HG03045 (cell line): Measurements from ENCODE around the gene GNB5.

Experiments used
- ATAC-seq: cut with Tn5 transposase; IDR thresholded peaks from one replicate; pipeline ENCODE4 v1.9.1; 2021; ENCODE audit warnings: mild to moderate bottlenecking, moderate library complexity; ENCODE audit not compliant: unreplicated experiment

GNB5 gene

DNA sequence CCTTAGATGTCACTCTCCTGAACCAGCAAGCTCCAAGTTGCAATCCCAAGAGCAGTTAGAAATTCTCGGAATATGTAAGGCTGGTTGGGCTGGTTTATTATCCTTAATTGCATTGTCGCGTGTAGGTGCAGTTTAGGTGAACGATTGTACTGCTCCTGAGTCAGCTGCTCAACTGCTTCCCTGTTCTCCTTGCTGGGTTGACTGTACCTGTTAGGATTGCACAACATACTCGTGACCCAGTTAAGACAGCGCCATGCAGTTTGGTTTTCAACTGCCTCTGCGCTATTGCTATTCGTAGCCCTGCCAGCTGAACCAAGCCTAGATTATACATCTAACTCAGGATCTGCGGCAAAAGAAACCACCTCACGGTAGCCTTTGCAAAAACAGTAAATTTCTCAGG, 119.6 kb downstream of the GNB5 start:
- no peak for ATAC-seq

DNA sequence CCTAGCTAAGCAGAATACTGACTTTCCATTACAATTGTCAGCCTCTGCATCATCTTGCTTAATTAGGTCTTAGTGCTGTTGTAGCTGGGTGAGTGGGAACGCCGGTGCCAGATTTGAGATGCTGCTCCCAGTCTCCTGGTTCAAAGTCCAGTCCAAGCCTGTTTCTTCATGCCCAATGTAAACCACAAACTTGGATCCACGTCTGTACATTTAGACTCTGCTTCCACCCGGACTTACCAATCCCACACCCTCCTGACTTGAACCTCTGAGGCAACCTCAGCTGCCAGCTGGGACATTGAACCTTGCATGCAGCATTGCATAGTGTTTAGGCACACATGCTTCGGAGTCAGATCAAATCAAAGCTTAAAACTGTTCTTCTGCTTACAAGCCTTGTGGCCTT, 121.6 kb downstream of the GNB5 start:
- ATAC-seq: no peak

DNA sequence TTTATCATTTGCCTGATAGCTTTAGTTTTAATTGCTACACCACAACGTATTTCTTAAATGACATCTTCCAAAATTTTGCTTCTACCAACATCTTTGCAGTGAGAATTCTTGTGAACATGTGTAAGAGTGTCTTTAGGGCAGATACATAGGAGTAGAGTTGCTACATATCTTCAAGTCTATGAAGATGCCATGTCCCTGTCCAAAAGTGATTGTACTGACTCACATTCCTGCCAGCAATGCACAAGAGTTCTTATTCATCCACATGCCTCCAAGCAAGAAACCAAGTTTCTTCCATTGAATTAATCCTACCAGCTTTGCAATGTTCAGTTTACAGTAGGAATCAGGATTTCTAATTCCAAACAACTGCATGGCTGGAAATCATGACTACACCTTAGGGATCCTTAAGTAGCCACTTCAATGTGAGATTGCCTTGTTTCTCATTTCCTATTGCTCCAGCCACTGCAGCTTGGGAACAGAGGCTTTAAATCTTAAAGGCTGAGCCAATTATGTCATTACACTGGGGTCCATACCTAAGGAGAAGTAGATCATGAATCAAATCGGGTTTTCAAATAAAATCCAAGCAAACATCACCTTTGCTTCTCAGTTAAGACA, 123.1 kb downstream of the GNB5 start:
- no peak for ATAC-seq

DNA sequence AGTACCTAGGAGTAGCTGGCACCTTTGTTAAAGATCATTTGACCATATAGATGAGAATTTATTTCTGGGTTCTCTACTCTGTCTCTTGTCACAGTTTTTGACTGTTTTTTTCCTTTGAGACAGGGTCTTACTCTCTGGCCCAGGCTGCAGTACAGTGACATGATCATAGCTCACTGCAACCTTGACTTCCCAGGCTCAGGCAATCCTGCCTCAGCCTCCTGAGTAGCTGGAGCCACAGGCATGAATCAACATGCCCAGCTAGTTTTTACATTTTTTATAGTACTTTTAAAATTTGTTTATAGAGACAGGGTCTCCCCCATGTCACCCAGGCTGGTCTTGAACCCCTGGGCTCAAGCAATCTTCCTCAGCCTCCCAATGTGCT, 123.7 kb downstream of the GNB5 start:
- no peak for ATAC-seq

DNA sequence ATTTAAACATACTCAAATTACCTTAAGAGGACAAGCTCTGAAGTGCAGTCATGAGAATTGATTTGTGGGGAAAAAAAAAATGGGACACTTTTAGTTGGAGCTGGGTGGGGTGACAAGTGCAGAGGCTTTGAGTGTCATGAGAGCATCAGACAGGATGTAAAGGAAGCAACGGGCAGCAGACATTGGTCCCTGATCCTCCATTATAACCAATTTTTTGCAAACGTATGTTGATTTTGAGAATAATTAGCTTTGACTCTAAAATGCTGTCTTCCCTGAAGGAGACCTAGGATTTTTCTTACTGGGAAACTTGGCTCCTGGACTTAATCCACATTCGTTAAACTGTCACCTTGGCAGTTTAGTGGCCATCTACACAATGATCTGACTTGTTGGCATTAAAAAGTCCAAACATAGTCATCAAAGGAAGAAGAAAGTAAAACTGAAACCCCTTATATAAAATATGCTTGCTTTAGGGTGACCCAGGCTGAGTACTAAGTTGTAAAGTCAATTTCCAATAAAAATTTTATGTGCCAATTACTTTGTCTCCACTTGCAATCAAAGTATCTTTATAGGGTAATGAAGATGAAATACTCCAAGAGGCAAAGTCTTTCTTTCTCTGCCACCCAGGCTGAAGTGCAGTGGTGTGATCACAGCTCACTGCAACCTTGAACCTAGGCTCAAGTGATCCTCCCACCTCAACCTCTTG, 124.2 kb downstream of the GNB5 start:
- ATAC-seq: no peak
